Measurements from ENCODE around the gene PIR. TPM values are rescaled to one million over a fixed set of nuclear protein-coding genes. Genes with fewer than 3 reads are reported as not detected.

The PIR gene
- total RNA-seq, 1 donor from 2014 or later, result 4.9 TPM

GRCh38 chrX:15523088-15523487 is 30.0 kb upstream of the PIR start:
- no peak for DNase-seq (ENCODE audit: low read depth)
- Histone ChIP-seq H3K36me3 (ENCODE audit: control insufficient read depth, insufficient read depth, low read length) (no peaks in the 10 kb centered on the region), H3K27me3 (ENCODE audit: control insufficient read depth, insufficient read depth, low read length) (no peaks in the 10 kb centered on the region), H3K4me3 (ENCODE audit: low read depth, low read length) (no peak overlapping the region)
- TF ChIP-seq CTCF (IDR thresholded peaks at IDR 0.05; ENCODE audit: insufficient read depth, low read length, poor library complexity, severe bottlenecking), result no peak

- no peak for TF ChIP-seq CTCF (IDR thresholded peaks at IDR 0.05; ENCODE audit: insufficient read depth, low read length, poor library complexity, severe bottlenecking)
- DNase-seq (ENCODE audit: low read depth), result no peak
- H3K4me3 ChIP-seq (ENCODE audit: low read depth, low read length), result no peak overlapping the region
- H3K36me3 ChIP-seq (ENCODE audit: control insufficient read depth, insufficient read depth, low read length), result no peaks in the 10 kb centered on the region
- no peaks in the 10 kb centered on the region for H3K27me3 ChIP-seq (ENCODE audit: control insufficient read depth, insufficient read depth, low read length)
These were observed 29.3 kb upstream of the PIR start for GRCh38 chrX:15522464-15522863.

- no peak for TF ChIP-seq CTCF (IDR thresholded peaks at IDR 0.05; ENCODE audit: insufficient read depth, low read length, poor library complexity, severe bottlenecking)
- Histone ChIP-seq H3K36me3 (ENCODE audit: control insufficient read depth, insufficient read depth, low read length) (no peaks in the 10 kb centered on the region), H3K27me3 (ENCODE audit: control insufficient read depth, insufficient read depth, low read length) (no peaks in the 10 kb centered on the region), H3K4me3 (ENCODE audit: low read depth, low read length) (no peak overlapping the region)
- no peak for DNase-seq (ENCODE audit: low read depth)
These were observed 22.8 kb upstream of the PIR start for GRCh38 chrX:15515931-15516330.

- no peak overlapping the region for H3K4me3 ChIP-seq (ENCODE audit: low read depth, low read length)
- no peak for TF ChIP-seq CTCF (IDR thresholded peaks at IDR 0.05; ENCODE audit: insufficient read depth, low read length, poor library complexity, severe bottlenecking)
- H3K36me3 ChIP-seq (ENCODE audit: control insufficient read depth, insufficient read depth, low read length), result no peaks in the 10 kb centered on the region
- no peak for DNase-seq (ENCODE audit: low read depth)
- H3K27me3 ChIP-seq (ENCODE audit: control insufficient read depth, insufficient read depth, low read length), result no peaks in the 10 kb centered on the region
These were observed 21.1 kb upstream of the PIR start for GRCh38 chrX:15514279-15514678.

GRCh38 chrX:15512401-15512965 is 19.4 kb upstream of the PIR start:
- no peaks in the 10 kb centered on the region for H3K36me3 ChIP-seq (ENCODE audit: control insufficient read depth, insufficient read depth, low read length)
- no peaks in the 10 kb centered on the region for H3K27me3 ChIP-seq (ENCODE audit: control insufficient read depth, insufficient read depth, low read length)
- no peak for DNase-seq (ENCODE audit: low read depth)
- H3K4me3 ChIP-seq (ENCODE audit: low read depth, low read length), result no peak overlapping the region
- no peak for TF ChIP-seq CTCF (IDR thresholded peaks at IDR 0.05; ENCODE audit: insufficient read depth, low read length, poor library complexity, severe bottlenecking)

GRCh38 chrX:15511563-15511962 is 18.4 kb upstream of the PIR start:
- no peak for TF ChIP-seq CTCF (IDR thresholded peaks at IDR 0.05; ENCODE audit: insufficient read depth, low read length, poor library complexity, severe bottlenecking)
- no peak for DNase-seq (ENCODE audit: low read depth)
- Histone ChIP-seq H3K36me3 (ENCODE audit: control insufficient read depth, insufficient read depth, low read length) (no peaks in the 10 kb centered on the region), H3K4me3 (ENCODE audit: low read depth, low read length) (no peak overlapping the region), H3K27me3 (ENCODE audit: control insufficient read depth, insufficient read depth, low read length) (no peaks in the 10 kb centered on the region)

Measured in kidney epithelial cell (primary cell).